ENCODE data around the gene SP6.

SP6 gene

GRCh38 chr17:47882695-47883588 lies 32.0 kb upstream of the SP6 start:
- Histone ChIP-seq H3K4me2 (ENCODE audit: low read length) (no peak overlapping the region), H3K4me1 (ENCODE audit: low read length) (peaks cover 68% of the 10 kb centered on the region), H3K27ac (ENCODE audit: low read length) (no peak overlapping the region), H3K4me3 (ENCODE audit: low read length) (no peak overlapping the region), H3K9me3 (ENCODE audit: insufficient read depth, low read length) (no peaks in the 10 kb centered on the region), H3K9ac (ENCODE audit: low read length) (no peak overlapping the region), H3K79me2 (ENCODE audit: low read length) (no peaks in the 10 kb centered on the region), H3K27me3 (ENCODE audit: low read depth, low read length) (no peaks in the 10 kb centered on the region), H4K20me1 (ENCODE audit: insufficient read depth, low read length) (no peaks in the 10 kb centered on the region), H3K36me3 (replicated peaks; ENCODE audit: low read depth, low read length) (no peaks in the 10 kb centered on the region), H2AFZ (ENCODE audit: low read depth, low read length) (no peak overlapping the region)
- TF ChIP-seq CTCF (IDR thresholded peaks at IDR 0.05; ENCODE audit: low read depth, low read length) (no peak), EZH2phosphoT487 (IDR thresholded peaks at IDR 0.05; ENCODE audit: low read depth) (no peak)

- Histone ChIP-seq H3K27me3 (ENCODE audit: low read depth, low read length) (no peaks in the 10 kb centered on the region), H2AFZ (ENCODE audit: low read depth, low read length) (no peak overlapping the region), H3K9me3 (ENCODE audit: insufficient read depth, low read length) (no peaks in the 10 kb centered on the region), H3K4me3 (ENCODE audit: low read length) (no peak overlapping the region), H3K4me1 (ENCODE audit: low read length) (peaks cover 75% of the 10 kb centered on the region), H4K20me1 (ENCODE audit: insufficient read depth, low read length) (no peaks in the 10 kb centered on the region), H3K36me3 (replicated peaks; ENCODE audit: low read depth, low read length) (no peaks in the 10 kb centered on the region), H3K79me2 (ENCODE audit: low read length) (no peaks in the 10 kb centered on the region), H3K4me2 (ENCODE audit: low read length) (peak overlapping the region; percentile 16; the same call in 1 of the 2 replicates), H3K27ac (ENCODE audit: low read length) (no peak overlapping the region), H3K9ac (ENCODE audit: low read length) (no peak overlapping the region)
- no peak for TF ChIP-seq EZH2phosphoT487 (IDR thresholded peaks at IDR 0.05; ENCODE audit: low read depth)
- no peak for TF ChIP-seq CTCF (IDR thresholded peaks at IDR 0.05; ENCODE audit: low read depth, low read length)
Observed at GRCh38 chr17:47882247-47882646, 31.3 kb upstream of the SP6 start.

DNA sequence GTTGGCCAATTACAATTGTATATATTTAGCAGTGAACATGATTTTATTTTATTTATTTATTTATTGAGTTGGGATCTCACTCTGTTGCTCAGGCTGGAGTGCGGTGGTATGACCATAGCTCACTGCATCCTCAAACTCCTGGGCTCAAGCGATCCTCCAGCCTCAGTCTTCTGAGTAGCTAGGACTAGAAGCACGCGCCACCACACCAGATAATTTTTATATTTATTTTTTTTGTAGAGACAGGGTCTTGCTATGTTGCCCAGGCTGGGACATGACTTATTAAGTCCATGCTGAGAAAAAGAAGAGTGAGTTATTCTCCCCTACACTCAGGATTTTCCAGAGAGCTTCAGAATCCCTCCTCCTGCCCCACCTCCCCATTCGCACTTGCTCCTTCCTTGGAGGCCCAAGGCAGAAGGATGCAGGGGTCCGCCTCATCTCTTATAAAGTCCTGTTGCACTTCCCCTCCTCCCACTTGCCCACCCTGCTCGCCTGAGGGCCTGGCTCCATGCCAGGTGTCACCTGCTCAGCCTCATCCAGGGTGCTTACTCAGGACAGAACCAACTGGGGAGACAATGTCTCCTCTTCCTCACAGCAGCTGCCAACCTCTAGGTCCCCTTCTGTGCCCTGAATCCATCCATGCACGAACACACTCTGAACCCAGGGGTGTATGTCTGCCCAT lies 29.0 kb upstream of the SP6 start:
- Histone ChIP-seq H3K9me3 (ENCODE audit: insufficient read depth, low read length) (no peaks in the 10 kb centered on the region), H3K27me3 (ENCODE audit: low read depth, low read length) (no peaks in the 10 kb centered on the region), H3K36me3 (replicated peaks; ENCODE audit: low read depth, low read length) (no peaks in the 10 kb centered on the region), H2AFZ (ENCODE audit: low read depth, low read length) (no peak overlapping the region), H3K27ac (ENCODE audit: low read length) (peak overlapping the region; percentile 42), H3K4me1 (ENCODE audit: low read length) (peaks cover 81% of the 10 kb centered on the region), H3K79me2 (ENCODE audit: low read length) (no peaks in the 10 kb centered on the region), H3K4me3 (ENCODE audit: low read length) (no peak overlapping the region), H3K4me2 (ENCODE audit: low read length) (peak overlapping the region; percentile 42), H4K20me1 (ENCODE audit: insufficient read depth, low read length) (no peaks in the 10 kb centered on the region), H3K9ac (ENCODE audit: low read length) (no peak overlapping the region)
- no peak for TF ChIP-seq EZH2phosphoT487 (IDR thresholded peaks at IDR 0.05; ENCODE audit: low read depth)

DNA sequence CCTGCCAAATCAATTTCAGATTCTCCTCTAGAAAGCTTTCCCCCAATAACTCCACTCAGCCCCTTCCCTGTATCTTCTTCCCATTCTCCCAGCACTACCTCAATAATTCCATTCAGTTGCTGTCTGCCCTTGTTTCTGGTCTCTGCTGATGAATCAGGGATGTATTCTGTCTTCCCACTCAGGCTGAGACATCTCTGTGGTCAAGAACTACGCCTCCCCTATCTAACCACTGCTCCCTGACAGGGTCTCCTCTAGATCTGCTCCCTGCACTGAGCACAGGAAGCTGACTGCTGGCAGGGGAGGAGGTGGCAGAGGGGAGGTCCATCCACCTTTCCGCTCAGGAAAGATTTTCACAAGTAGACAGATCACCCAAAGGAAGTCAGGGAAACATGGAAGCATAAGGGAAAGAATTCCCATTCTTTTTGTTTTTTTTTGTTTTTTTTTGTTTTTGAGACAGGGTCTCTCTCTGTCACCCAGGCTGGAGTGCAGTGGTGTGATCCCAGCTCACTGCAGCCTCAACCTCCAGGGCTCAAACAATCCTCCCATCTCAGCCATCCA lies 28.1 kb upstream of the SP6 start:
- TF ChIP-seq CTCF (IDR thresholded peaks at IDR 0.05; ENCODE audit: low read depth, low read length), result no peak
- Histone ChIP-seq H3K4me3 (ENCODE audit: low read length) (no peak overlapping the region), H3K27ac (ENCODE audit: low read length) (peak overlapping the region; percentile 63), H3K9ac (ENCODE audit: low read length) (no peak overlapping the region; the same call in 1 of the 2 replicates), H3K4me2 (ENCODE audit: low read length) (no peak overlapping the region), H3K36me3 (replicated peaks; ENCODE audit: low read depth, low read length) (no peaks in the 10 kb centered on the region), H4K20me1 (ENCODE audit: insufficient read depth, low read length) (no peaks in the 10 kb centered on the region), H3K4me1 (ENCODE audit: low read length) (peaks cover 83% of the 10 kb centered on the region), H3K27me3 (ENCODE audit: low read depth, low read length) (no peaks in the 10 kb centered on the region), H3K79me2 (ENCODE audit: low read length) (no peaks in the 10 kb centered on the region), H3K9me3 (ENCODE audit: insufficient read depth, low read length) (no peaks in the 10 kb centered on the region), H2AFZ (ENCODE audit: low read depth, low read length) (0 out of 2 replicates have a peak overlapping the region, but pooled peaks have one; percentile 31)

Measured in OCI-LY3 (cell line).